ENCODE measurements around the gene VAPA. TPM values are rescaled to one million over a fixed set of nuclear protein-coding genes. Genes with fewer than 3 reads are reported as not detected.
A peak's percentile ranks its signal among the peaks of the same experiment; 100 is the strongest.

Gene VAPA
- polyA plus RNA-seq, 1 experiment, result 170 TPM

DNA sequence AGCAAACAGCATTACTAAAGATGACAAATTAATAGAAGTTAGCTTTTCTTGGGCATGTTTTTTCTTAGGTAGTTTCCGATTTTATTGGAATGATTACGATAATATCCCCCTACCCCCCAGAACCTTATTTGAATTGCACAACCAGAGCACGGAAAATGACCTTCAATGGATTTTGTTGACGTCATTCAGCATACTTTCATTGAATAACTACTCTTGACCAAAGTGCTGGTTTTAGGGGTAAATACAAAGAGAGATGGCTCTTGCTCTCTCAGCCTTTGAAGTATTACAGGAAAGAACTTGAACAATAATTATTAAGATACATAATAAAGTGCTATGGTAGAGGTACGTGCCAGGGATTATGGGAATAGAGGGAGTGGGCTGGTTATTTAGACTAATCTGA lies 36.0 kb downstream of the VAPA start:
- Histone ChIP-seq H3K36me3 (ENCODE audit: control insufficient read depth, insufficient read depth, low read length) (peaks cover 1% of the 10 kb centered on the region), H3K27me3 (ENCODE audit: control insufficient read depth, insufficient read depth, low read length) (no peaks in the 10 kb centered on the region), H3K4me3 (ENCODE audit: low read depth, low read length) (no peak overlapping the region)
- TF ChIP-seq, protein P1, sequence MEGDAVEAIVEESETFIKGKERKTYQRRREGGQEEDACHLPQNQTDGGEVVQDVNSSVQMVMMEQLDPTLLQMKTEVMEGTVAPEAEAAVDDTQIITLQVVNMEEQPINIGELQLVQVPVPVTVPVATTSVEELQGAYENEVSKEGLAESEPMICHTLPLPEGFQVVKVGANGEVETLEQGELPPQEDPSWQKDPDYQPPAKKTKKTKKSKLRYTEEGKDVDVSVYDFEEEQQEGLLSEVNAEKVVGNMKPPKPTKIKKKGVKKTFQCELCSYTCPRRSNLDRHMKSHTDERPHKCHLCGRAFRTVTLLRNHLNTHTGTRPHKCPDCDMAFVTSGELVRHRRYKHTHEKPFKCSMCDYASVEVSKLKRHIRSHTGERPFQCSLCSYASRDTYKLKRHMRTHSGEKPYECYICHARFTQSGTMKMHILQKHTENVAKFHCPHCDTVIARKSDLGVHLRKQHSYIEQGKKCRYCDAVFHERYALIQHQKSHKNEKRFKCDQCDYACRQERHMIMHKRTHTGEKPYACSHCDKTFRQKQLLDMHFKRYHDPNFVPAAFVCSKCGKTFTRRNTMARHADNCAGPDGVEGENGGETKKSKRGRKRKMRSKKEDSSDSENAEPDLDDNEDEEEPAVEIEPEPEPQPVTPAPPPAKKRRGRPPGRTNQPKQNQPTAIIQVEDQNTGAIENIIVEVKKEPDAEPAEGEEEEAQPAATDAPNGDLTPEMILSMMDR (IDR thresholded peaks at IDR 0.05; ENCODE audit: insufficient read depth, low read depth, low read length), result no peak
- ChIA-PET POLR2A (interaction anchor here (0.7 kb wide), 1 partner anchor 37 kb away, joined by 4 read pairs; no protein-coding TSS in a partner anchor), CTCF (interaction anchor here (0.6 to 3.2 kb wide), 11 partner anchors 8 to 269 kb away, joined by 3 to 21 read pairs (median 3); no protein-coding TSS in a partner anchor)
- DNase-seq (ENCODE audit: low read depth), result no peak

DNA sequence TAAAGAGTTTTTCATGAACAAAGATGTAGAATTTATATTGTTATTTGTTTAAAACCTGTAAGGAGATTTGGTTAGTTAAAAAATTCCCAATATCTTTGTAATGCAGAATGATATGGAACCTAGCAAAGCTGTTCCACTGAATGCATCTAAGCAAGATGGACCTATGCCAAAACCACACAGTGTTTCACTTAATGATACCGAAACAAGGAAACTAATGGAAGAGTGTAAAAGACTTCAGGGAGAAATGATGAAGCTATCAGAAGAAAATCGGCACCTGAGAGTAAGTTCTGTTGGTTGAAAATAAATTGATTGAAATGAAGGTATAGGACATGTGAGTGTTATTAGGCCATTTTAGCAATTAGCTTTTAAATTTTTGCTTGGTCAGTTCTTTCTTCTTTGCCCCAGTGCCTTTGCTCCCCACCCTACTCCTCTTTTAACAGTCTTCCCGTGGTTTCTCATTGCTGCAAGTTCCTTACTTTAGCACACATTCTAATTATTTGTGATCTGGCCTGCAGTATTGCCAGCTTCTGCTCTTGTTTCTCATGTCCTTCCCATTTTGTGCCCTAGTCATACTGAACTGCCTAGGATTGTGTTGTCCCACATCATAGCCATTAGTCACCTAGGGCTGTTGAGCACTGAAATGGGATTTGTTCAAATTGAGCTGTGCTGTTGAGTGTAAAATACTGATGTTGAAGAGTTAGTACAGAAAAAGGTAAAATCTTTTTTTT lies 36.6 kb downstream of the VAPA start:
- Histone ChIP-seq H3K36me3 (ENCODE audit: control insufficient read depth, insufficient read depth, low read length) (peaks cover 1% of the 10 kb centered on the region), H3K4me3 (ENCODE audit: low read depth, low read length) (no peak overlapping the region), H3K27me3 (ENCODE audit: control insufficient read depth, insufficient read depth, low read length) (no peaks in the 10 kb centered on the region)
- ChIA-PET CTCF (interaction anchor here (0.6 to 3.2 kb wide), 17 partner anchors 8 to 1386 kb away, joined by 3 to 21 read pairs (median 3); no protein-coding TSS in a partner anchor), POLR2A (interaction anchor here (0.6 kb wide), 1 partner anchor 108 kb away, joined by 3 read pairs; no protein-coding TSS in a partner anchor)
- DNase-seq (ENCODE audit: low read depth), result no peak
- TF ChIP-seq, protein P1 (IDR thresholded peaks at IDR 0.05; ENCODE audit: insufficient read depth, low read depth, low read length), result no peak

DNA sequence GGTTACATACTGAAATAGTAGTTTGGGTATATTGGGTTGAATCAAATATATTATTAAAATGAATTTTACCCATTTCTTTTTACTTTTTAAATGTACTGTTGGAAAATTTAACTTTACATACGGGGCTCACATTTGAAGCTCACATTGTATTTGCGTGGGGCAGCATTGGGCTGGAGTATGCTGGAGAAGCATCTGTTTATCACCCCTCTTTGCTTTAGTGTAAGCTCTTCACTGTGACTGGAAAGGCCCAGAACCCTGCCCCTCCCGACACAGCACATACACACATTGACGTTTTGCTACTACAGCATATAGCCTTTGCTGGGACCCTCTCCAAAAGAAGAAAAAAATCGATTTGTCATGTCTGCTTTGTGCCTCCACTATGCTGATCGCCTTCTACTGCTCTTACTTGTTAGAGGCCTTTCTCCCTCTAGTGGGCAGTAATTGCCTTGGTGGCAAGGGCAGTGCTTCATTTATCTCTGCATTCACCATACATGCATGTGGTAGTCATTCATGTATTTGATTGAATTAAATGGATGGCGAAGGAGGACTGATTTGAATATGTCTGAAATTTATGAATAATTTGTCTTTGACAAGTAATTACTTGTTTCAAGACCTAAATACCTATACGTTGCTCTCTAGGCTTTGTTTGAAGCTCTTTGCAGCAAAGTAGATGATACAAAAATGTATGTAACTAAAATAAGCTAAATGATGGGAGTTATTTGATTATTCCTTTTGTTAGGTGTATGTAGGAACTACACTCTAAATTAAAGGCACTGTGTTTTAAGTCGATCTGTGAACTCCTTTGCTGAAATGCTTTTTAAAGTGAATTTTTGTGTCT lies 37.4 kb downstream of the VAPA start:
- no peak for DNase-seq (ENCODE audit: low read depth)
- Histone ChIP-seq H3K36me3 (ENCODE audit: control insufficient read depth, insufficient read depth, low read length) (peaks cover 1% of the 10 kb centered on the region), H3K4me3 (ENCODE audit: low read depth, low read length) (no peak overlapping the region), H3K27me3 (ENCODE audit: control insufficient read depth, insufficient read depth, low read length) (no peaks in the 10 kb centered on the region)
- CTCF ChIA-PET, result interaction anchor here (0.6 to 3.2 kb wide), 20 partner anchors 9 to 1385 kb away, joined by 3 to 21 read pairs (median 3); no protein-coding TSS in a partner anchor
- TF ChIP-seq, protein P1 (IDR thresholded peaks at IDR 0.05; ENCODE audit: insufficient read depth, low read depth, low read length), result peak; percentile 76
- POLR2A ChIA-PET, result no interaction called here

DNA sequence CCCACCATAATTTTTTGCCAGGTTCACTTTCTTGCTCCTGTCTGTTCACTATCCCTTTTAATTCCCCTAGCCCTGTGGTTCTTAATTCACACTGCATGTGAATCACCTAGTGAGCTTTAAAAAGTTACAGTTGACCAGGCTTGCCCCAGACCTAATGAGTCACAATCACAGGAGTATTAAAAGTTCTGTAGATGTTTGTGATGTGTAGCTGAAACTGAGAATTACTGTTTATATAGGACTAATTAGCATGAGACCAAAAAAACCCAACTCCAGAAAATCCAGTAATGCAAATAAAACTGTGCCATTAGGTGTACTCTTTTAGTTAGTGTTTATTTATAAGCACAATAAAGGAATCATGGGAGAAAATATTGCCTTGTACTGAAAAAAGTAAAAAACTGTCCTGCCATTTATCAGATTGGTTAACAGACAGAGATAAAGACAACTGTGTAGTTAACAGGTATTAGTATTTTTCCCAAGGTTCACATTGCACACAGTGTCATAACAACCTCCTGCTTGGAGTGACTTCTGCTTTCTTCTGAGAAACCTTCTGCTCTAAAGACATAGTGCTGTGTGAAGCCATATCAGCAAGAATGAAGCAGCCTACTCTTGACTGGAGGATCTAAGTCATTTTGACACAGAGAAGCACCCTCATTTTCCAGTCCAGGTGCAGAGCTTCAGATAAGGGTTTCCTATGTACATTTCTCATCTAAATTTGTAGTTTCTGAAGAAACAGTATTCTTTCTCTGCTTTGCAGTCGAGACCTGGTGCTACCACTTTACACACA lies 39.0 kb downstream of the VAPA start:
- ChIA-PET CTCF (interaction anchor here (1.0 to 1.7 kb wide), 2 partner anchors 104 to 107 kb away, joined by 3 read pairs; no protein-coding TSS in a partner anchor), POLR2A (no interaction called here)
- Histone ChIP-seq H3K4me3 (ENCODE audit: low read depth, low read length) (no peak overlapping the region), H3K36me3 (ENCODE audit: control insufficient read depth, insufficient read depth, low read length) (peaks cover 1% of the 10 kb centered on the region), H3K27me3 (ENCODE audit: control insufficient read depth, insufficient read depth, low read length) (no peaks in the 10 kb centered on the region)
- TF ChIP-seq, protein P1 (IDR thresholded peaks at IDR 0.05; ENCODE audit: insufficient read depth, low read depth, low read length), result no peak
- DNase-seq (ENCODE audit: low read depth), result no peak
